ENCODE results near the gene CD276. TPM values are rescaled to one million over a fixed set of nuclear protein-coding genes. Genes with fewer than 3 reads are reported as not detected.

CD276 gene
- total RNA-seq, 1 donor from 2014 or later: 84.3 TPM

DNA sequence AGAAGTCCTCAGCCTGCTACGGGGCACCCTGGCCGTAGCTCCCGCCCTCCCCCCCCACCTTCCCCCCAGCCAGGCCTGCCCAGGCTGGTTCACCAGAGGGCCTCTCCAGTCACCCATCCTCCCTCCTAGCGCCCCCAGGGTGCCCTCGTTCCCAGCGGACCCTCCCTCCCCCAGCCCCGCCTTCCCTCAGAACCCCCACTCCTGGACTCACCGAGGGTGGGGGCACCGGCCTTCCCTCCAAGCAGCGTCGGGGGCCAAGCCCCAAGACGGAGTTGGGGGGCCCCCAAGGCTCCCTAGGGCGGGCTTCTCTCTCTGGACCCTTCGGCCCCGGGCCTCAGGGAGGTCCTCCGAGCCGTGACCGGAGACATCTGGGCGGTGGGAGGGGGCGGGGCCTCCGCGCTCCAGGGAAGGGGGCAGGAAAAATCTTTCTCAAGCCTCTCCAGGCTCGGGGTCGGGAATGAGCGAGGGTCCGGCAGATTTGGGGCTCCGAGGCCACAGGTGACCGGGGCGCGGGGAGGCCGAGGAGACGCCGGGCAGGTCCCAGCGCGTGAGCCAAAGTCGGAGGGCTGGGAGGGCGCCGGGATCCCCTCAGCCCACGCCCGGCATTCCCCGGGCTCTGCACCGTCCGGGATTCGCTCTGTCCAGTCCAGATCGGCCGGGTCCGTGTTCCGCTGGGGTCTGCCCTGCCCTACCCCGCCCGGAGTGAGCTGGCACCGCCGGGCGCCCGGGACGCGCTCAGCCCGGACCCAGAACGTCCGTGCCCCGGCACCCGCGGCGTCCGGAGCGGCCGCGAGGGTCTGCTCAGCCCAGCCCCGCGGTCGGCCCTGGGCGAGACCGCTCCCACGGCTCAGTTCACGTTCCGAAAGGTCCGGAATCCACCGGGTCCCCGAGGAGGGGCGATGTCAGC, 68.0 kb downstream of the CD276 start:
- Histone ChIP-seq H3K27ac (peak overlapping the region in 1 of 2 donors; percentile 70), H3K4me1 (peaks cover 5% of the 10 kb centered on the region in 2 donors), H3K4me3 (peak overlapping the region; percentile 80 to 98), H3K9me3 (no peaks in the 10 kb centered on the region), H3K27me3 (no peaks in the 10 kb centered on the region), H3K36me3 (no peaks in the 10 kb centered on the region)
- no peak for TF ChIP-seq CTCF (IDR thresholded peaks at IDR 0.05)
- intact Hi-C loops (cut with DNase I): loop anchor here (2.0 kb wide), 1 partner anchor 49 kb away; no protein-coding TSS in a partner anchor
- DNase-seq (ENCODE audit: low spot score in 2 of 2): no peak

DNA sequence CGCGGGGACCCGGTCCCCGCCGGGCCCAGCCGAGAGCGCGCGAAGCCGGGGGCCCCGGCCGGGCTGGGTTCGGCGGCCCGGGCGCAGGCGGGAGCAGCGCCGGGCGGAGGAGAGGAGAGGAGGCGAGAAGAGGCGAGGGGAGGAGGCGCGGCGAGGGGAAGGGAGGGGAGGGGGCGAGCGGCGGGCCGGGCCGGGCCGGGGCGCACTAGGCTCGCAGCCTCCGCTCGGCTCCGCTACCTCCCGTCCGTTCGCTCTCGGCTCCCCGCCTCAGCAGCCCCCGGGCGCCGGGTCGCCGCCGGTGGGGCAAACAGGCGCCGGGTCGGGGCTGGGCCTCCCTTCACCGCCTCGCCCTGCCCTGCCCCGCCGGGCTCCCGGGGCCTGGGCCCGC, 68.6 kb downstream of the CD276 start:
- Histone ChIP-seq H3K4me1 (peaks cover 5% of the 10 kb centered on the region in 2 donors), H3K9me3 (no peaks in the 10 kb centered on the region), H3K27me3 (no peaks in the 10 kb centered on the region), H3K36me3 (no peaks in the 10 kb centered on the region), H3K27ac (peak overlapping the region in 1 of 2 donors; percentile 70), H3K4me3 (peak overlapping the region; percentile 80 to 98)
- intact Hi-C loops (cut with DNase I): loop anchor here (2.0 kb wide), 1 partner anchor 48 kb away; no protein-coding TSS in a partner anchor
- no peak for DNase-seq (ENCODE audit: low spot score in 2 of 2)
- no peak for TF ChIP-seq CTCF (IDR thresholded peaks at IDR 0.05)

DNA sequence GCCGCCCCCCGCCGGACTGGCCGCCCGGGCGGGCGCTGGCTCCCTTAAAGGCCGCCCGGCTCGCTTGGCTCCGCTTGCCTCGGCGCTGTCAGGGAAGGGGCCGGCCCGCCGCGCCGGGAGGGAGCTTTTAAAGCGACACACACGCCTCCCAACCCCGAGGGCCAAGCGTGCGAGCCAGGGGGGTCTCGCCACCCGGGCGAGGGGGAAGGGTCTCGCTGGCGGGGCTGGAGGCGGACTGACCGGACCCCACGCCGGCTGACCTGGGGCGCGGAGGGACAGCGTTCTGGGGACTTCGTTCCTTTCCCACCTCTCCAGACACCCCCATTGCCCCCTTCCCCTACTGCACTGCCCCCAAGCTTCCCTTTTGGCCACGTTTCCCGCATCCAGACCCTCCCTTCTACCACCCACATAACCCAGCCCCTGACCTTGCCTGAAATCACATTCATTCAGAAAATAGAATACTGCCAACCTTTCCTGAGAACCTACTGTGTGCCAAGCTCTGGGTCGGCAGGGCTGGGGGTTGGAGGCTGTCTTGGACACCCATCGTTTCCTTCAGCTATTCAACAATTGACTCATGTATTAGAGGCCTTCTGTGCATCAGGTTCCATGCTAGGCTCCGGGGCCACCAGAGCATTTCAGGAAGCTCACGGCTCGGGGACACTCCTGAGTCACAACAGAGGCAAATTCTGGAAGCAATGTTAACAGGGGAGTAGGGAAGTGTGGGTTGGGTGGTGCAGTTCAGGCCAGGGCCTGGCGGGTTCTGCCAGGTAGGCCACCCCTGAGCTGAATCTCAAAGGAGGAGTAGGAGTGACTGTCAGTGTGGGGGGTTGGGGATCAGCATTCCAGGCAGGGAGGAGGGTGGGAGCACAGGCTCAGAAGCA, 69.3 kb downstream of the CD276 start, which contains the start of gene INSYN1:
Gene INSYN1 (minus strand): TSS at position 102 of the 881 bp plus-strand sequence. CDS start 2,221 bp downstream, outside the sequence.
- Histone ChIP-seq H3K9me3 (no peaks in the 10 kb centered on the region), H3K36me3 (no peaks in the 10 kb centered on the region), H3K4me3 (peak within 1 kb of the TSS; percentile 80 to 98), H3K4me1 (peaks cover 5% of the 10 kb centered on the region in 2 donors), H3K27me3 (no peaks in the 10 kb centered on the region), H3K27ac (peak within 1 kb of the TSS in 1 of 2 donors; percentile 70)
- TF ChIP-seq CTCF (IDR thresholded peaks at IDR 0.05): no peak
- intact Hi-C loops (cut with DNase I): loop anchor here (2.0 kb wide), 1 partner anchor 47 kb away; no protein-coding TSS in a partner anchor
- no peak for DNase-seq (ENCODE audit: low spot score in 2 of 2)

DNA sequence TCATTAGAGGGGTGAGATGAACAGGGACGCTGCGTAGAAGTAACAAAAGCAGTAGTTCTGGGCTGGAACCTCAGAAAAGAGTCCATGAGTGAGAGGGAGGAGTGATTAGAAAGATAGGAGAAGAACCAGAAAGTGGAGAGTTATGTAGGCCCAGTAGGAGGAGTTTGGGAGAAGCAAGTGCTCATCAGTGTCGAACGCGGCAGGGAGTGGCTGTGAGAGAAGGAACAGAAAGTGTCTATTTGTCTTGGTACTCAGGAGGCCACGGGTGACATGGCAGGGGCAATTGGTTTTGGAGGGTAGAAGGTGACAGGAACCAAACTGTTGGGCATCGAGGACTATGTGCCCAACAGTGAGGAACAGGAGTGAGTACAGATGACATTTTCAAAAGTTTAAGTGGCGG, 70.3 kb downstream of the CD276 start:
- Histone ChIP-seq H3K27ac (no peak overlapping the region), H3K9me3 (no peaks in the 10 kb centered on the region), H3K36me3 (no peaks in the 10 kb centered on the region), H3K27me3 (no peaks in the 10 kb centered on the region), H3K4me1 (peaks cover 5% of the 10 kb centered on the region in 2 donors), H3K4me3 (no peak overlapping the region)
- intact Hi-C loops (cut with DNase I): no loop called here
- no peak for TF ChIP-seq CTCF (IDR thresholded peaks at IDR 0.05)
- no peak for DNase-seq (ENCODE audit: low spot score in 2 of 2)

GRCh38 chr15:73755481-73755880, 71.3 kb downstream of the CD276 start:
- Histone ChIP-seq H3K4me1 (peaks cover 5% of the 10 kb centered on the region in 2 donors), H3K27me3 (no peaks in the 10 kb centered on the region), H3K27ac (no peak overlapping the region), H3K9me3 (no peaks in the 10 kb centered on the region), H3K4me3 (no peak overlapping the region), H3K36me3 (no peaks in the 10 kb centered on the region)
- no peak for DNase-seq (ENCODE audit: low spot score in 2 of 2)
- no peak for TF ChIP-seq CTCF (IDR thresholded peaks at IDR 0.05)
- intact Hi-C loops (cut with DNase I): no loop called here
